Eye (tissue), 1 donor: ENCODE measurements around the gene FUT4.
"Not testable (repeated sequence)": the region's sequence is repeated elsewhere in the genome, so short reads cannot be mapped to it uniquely, and the experiment has no call there.

Experiments
- DNase-seq: peaks from one replicate; pipeline ENCODE4 v3.0.0-alpha.2; 2015

Gene FUT4

GRCh38 chr11:94568200-94568599, 24.5 kb downstream of the FUT4 start:
- DNase-seq: no peak

DNA sequence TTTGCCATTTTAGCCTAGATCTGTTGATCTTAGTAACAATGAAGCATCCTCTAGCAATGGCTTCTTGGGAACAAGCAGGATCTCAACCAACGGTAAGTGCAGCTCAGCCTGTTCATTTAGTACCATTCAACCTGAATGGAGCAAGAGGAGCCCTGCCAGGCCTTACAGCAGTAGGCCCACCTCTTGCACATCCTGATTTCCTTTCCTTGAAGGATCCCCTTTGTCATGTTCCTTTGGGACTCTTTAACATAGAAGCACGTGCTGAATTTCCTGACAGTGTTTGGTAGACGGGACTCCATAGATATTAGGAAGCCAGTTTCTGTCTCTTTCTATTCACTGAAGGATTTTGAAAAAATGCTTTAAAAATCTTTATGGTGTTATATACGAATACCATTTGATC, 25.0 kb downstream of the FUT4 start:
- DNase-seq: no peak

DNA sequence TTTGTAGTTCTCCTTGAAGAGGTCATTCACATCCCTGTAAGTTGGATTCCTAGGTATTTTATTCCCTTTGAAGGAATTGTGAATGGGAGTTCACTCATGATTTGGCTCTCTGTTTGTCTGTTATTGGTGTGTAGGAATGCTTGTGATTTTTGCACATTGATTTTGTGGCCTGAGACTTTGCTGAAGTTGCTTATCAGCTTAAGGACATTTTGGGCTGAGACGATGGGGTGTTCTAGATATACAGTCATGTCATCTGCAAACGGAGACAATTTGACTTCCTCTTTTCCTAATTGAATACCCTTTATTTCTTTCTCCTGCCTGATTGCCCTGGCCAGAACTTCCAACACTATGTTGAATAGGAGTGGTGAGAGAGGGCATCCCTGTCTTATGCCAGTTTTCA, 29.3 kb downstream of the FUT4 start:
- DNase-seq: not testable (repeated sequence)

- DNase-seq: no peak
Measured at GRCh38 chr11:94574193-94574961, 30.7 kb downstream of the FUT4 start.

- no peak for DNase-seq
Measured at GRCh38 chr11:94576306-94576705, 32.6 kb downstream of the FUT4 start.

- DNase-seq: no peak
Measured at GRCh38 chr11:94577841-94578240, 34.1 kb downstream of the FUT4 start.

DNA sequence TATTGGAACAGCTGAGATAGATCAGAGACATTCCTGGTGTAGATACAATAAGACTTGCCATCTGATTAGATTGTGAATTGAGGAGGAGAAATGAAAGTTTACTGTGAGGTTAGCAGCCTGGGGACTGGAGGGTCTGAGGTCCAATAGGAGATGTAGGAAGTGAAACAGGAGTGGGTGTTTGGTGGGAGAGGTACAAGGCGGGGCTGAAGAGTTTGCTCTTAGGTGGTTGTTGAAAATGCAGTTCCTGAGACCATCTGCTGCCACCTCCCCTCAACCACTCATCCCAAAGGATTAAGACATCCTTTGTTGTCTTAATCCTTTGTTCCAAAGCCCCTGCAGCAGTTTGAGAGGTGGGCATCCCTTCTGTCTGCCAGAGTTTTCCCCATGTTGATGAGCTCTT, 38.2 kb downstream of the FUT4 start:
- DNase-seq: no peak

- no peak for DNase-seq
Measured at GRCh38 chr11:94583213-94583865, 39.6 kb downstream of the FUT4 start.

- DNase-seq: no peak
Measured at GRCh38 chr11:94583866-94584500, 40.3 kb downstream of the FUT4 start.

DNA sequence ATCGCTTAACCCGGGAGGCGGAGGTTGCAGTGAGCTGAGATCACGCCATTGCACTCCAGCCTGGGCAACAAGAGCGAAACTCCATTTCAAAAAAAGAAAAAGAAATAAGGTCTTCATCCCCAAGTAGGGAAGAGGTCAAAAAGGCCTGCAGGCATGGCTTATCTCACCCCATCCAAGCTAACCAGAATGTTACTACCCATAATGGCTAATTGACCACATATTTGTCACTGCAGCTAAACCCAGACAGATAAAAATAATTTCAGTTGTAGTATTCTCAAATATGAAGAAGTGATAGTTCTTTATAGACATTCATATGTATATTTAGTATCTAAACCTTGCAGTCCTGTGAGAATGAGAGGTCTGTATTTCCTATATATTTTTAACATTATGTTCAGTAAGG, 41.3 kb downstream of the FUT4 start:
- DNase-seq: no peak

- DNase-seq: no peak
Measured at GRCh38 chr11:94585399-94585798, 41.7 kb downstream of the FUT4 start.

GRCh38 chr11:94586546-94586945, 42.8 kb downstream of the FUT4 start:
- DNase-seq: no peak

GRCh38 chr11:94586978-94587377, 43.3 kb downstream of the FUT4 start:
- no peak for DNase-seq

GRCh38 chr11:94588366-94588942, 44.7 kb downstream of the FUT4 start:
- DNase-seq: no peak

- DNase-seq: no peak
Measured at GRCh38 chr11:94590352-94591041, 46.8 kb downstream of the FUT4 start.

- no peak for DNase-seq
Measured at GRCh38 chr11:94593030-94593429, 49.3 kb downstream of the FUT4 start.

GRCh38 chr11:94595076-94595475, 51.4 kb downstream of the FUT4 start:
- peak; percentile 23 for DNase-seq

- no peak for DNase-seq
Measured at GRCh38 chr11:94597896-94598295, 54.2 kb downstream of the FUT4 start.
